ENCODE measurements around the gene VPS4A. TPM values are rescaled to one million over a fixed set of nuclear protein-coding genes. Genes with fewer than 3 reads are reported as not detected.

The VPS4A gene
- total and polyA plus RNA-seq, 10 of the 15 experiments (the other 5 are each of a cell fraction or from before 2014, with no cell fraction given), result 5.2 to 36.3 (median 21.4) TPM

DNA sequence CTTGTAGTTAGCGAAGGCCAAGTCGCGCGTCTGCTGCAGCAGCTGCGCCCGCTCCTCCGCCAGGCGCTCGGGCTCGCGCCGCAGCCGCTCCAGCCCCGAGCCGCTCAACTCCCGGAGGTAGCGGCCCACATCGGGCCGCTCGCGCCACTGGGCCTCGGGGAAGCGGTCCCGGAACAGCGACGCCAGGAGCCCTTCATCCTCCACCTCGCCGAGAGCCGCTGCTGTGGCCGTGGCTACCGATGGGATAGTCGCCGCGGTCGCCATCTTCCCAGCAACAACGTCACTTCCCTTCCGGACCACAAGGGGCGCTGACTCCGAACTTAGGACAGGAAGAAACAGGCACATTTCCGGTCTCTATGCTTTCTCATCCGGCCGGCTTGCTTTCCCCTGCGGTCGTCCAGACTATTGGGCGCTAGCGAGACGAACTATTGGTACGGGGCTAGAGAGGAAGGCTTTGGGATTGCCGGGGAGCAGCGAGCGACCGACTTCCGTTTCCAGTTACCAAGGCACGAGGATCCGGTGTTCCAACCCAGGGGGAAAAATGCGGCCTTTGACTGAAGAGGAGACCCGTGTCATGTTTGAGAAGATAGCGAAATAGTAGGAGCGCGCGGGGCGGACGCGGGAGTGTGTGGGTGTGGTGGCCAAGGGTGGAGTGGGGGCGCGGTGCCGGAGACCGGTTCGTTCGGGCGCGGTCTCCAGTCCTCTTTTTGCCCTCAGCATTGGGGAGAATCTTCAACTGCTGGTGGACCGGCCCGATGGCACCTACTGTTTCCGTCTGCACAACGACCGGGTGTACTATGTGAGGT is 28.3 kb downstream of the VPS4A start, which contains the start of the genes COG8 and NIP7 (continued):
- TF ChIP-seq, protein P1, sequence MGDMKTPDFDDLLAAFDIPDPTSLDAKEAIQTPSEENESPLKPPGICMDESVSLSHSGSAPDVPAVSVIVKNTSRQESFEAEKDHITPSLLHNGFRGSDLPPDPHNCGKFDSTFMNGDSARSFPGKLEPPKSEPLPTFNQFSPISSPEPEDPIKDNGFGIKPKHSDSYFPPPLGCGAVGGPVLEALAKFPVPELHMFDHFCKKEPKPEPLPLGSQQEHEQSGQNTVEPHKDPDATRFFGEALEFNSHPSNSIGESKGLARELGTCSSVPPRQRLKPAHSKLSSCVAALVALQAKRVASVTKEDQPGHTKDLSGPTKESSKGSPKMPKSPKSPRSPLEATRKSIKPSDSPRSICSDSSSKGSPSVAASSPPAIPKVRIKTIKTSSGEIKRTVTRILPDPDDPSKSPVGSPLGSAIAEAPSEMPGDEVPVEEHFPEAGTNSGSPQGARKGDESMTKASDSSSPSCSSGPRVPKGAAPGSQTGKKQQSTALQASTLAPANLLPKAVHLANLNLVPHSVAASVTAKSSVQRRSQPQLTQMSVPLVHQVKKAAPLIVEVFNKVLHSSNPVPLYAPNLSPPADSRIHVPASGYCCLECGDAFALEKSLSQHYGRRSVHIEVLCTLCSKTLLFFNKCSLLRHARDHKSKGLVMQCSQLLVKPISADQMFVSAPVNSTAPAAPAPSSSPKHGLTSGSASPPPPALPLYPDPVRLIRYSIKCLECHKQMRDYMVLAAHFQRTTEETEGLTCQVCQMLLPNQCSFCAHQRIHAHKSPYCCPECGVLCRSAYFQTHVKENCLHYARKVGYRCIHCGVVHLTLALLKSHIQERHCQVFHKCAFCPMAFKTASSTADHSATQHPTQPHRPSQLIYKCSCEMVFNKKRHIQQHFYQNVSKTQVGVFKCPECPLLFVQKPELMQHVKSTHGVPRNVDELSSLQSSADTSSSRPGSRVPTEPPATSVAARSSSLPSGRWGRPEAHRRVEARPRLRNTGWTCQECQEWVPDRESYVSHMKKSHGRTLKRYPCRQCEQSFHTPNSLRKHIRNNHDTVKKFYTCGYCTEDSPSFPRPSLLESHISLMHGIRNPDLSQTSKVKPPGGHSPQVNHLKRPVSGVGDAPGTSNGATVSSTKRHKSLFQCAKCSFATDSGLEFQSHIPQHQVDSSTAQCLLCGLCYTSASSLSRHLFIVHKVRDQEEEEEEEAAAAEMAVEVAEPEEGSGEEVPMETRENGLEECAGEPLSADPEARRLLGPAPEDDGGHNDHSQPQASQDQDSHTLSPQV (IDR thresholded peaks at IDR 0.05), result 0 out of 2 replicates have a peak, but pooled peaks have one; percentile 13

DNA sequence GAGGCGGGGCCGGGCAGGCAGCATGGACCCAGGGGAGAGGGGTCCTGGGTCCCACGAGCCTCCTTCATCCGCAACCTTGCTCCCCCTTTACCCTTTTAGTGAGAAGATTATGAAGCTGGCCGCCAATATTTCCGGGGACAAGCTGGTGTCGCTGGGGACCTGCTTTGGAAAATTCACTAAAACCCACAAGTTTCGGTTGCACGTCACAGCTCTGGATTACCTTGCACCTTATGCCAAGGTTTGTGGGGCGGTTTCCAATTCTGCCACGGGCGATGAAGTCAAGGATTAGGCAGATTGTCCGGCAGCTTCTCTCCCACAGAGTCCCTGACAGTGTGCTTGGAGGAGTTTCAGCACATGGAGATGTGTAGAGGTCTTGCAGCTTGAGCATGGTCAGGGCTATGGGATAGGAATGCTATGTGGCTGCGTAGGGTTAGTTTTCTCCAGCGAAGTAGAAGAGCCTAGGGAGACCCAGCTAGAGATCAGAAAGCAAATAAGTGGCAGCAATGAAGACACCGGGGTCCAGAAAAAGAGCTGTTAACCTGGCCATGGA is 29.0 kb downstream of the VPS4A start:
- TF ChIP-seq GATAD2B (conservative IDR thresholded peaks at IDR 0.05; ENCODE audit: low read depth) (0 out of 2 replicates have a peak, but pooled peaks have one; percentile 13), ATF7 (IDR thresholded peaks at IDR 0.05; ENCODE audit: low read depth) (no peak)
- Histone ChIP-seq H3K9ac (ENCODE audit: control insufficient read depth, insufficient read depth, low read length) (peak overlapping the region; percentile 96), H3K9me3 (replicated peaks; ENCODE audit: control insufficient read depth, insufficient read depth, low read length) (no peaks in the 10 kb centered on the region), H4K20me1 (ENCODE audit: control insufficient read depth, insufficient read depth) (peaks cover 4% of the 10 kb centered on the region), H3K4me1 (ENCODE audit: control insufficient read depth, insufficient read depth, low read length) (peaks cover 7% of the 10 kb centered on the region), H3K4me2 (ENCODE audit: control insufficient read depth, insufficient read depth) (peak overlapping the region; percentile 94), H3K27ac (ENCODE audit: control insufficient read depth, insufficient read depth) (peak overlapping the region; percentile 85), H3K27me3 (replicated peaks in 1 of 2; ENCODE audit: control insufficient read depth in 2 of 2, insufficient read depth in 2 of 2, low read length in 1 of 2) (no peaks in the 10 kb centered on the region), H3K4me3 (peak overlapping the region; percentile 91), H3K36me3 (ENCODE audit: control insufficient read depth in 2 of 2, insufficient read depth in 2 of 2, low read length in 1 of 2) (peaks cover 1 to 29% of the 10 kb centered on the region in 2 experiments), H2AFZ (ENCODE audit: control insufficient read depth, low read depth, low read length) (peak overlapping the region; percentile 82), H3K79me2 (ENCODE audit: control insufficient read depth, insufficient read depth, low read length) (peaks cover 44% of the 10 kb centered on the region)
- SMC1A ChIA-PET (ENCODE audit: uncharacterized antibody, unreplicated experiment), result interaction anchor here (0.8 to 1.6 kb wide), 8 partner anchors 10 to 128 kb away, joined by 3 to 7 read pairs (median 4); partner anchors contain the start of genes PDF and VPS4A
- RAD21 ChIA-PET (ENCODE audit: unreplicated experiment), result interaction anchor here (0.8 to 1.4 kb wide), 2 partner anchors 10 to 256 kb away, joined by 3 to 5 read pairs; partner anchors contain the start of gene PDF
- 2% methylated on average over 16 of the region's 16 CpGs for WGBS (ENCODE audit: insufficient coverage, insufficient replicate concordance, low lambda C conversion rate, missing lambda C conversion rate)
- ATAC-seq (peak; percentile 3; the same call in 2 of the 3 replicates), DNase-seq (ENCODE audit: low read depth, low spot score) (no peak), FAIRE-seq (peak; percentile 62)
- in situ Hi-C loops (cut with MboI), result no loop called here
- POLR2A ChIA-PET, result interaction anchor here (0.5 to 5.5 kb wide), 7 partner anchors 11 to 413 kb away, joined by 3 to 42 read pairs (median 4); partner anchors contain the start of gene PDF
- BruUV-seq (replicated peaks), result no TSS peak
- CTCF ChIA-PET, result interaction anchor here (0.5 to 1.8 kb wide), 2 partner anchors 13 to 312 kb away, joined by 3 to 5 read pairs; no protein-coding TSS in a partner anchor
- intact Hi-C loops (cut with micrococcal nuclease; ENCODE audit: unreplicated experiment), result no loop called here

Measured in GM12878 (cell line).